ENCODE results near the gene SIPA1.
"Not testable (repeated sequence)": the region's sequence is repeated elsewhere in the genome, so short reads cannot be mapped to it uniquely, and the experiment has no call there.

Gene SIPA1

DNA sequence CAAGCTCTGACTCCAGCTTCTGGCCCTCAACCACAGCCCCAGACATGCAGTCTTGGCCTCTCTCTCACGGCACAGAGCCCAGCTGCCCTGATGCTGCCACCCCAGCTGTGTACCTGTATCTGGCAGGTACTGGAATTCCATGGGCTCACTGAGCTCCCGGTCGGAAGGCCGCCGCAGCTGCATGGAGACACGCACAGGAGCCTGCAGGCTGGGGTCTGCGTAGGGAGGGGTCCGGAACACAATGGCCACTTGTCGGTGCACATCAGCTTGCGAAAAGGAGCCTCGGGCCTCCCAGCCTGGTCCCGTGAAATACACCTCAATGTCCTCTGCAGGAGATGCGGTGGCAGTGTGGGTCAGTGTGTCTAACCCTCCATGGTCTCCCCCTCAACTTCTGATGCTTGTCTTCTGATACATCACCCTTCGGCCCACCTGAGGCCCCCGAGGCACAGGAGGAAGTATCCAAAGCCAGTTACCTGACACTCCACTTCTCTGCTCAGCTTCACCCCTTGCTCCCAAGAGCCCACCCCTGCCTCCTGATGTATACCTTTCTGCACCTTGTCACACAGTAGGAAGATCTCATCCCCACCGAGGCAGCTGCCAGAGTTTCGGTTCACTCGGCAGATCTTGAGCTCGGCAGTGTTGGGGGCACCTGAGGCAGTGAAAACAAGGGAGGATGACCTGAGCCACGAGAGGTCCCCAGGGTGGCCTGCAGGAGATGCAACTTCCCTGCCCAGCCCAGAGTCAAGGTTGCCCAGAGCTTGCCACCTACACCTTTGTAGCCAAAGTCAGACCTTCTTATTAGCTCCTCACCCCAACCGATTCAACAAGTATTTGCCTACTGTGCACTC is 20.5 kb downstream of the SIPA1 start:
- DNase-seq (ENCODE audit: low read depth in 2 of 2): no peak

DNA sequence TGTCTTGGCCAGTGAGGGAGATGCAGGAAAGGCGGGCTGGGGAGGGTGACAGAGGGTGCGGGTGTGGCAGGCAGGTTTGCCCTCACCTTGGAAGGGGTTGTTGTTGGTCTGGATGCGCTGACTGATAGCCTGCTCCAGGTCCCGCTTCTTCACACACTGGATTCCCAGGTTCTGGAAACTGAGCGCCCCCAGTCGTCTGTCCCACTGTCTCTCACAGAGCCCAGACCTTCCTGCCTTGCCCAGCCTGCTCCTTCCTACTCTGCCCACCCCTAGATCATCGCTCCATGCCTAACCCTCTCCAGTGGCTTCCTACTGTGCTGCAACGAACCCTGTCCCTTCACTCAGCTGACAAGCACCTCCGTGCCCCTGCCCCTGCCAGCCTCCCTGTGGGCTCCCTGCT is 22.1 kb downstream of the SIPA1 start:
- DNase-seq (ENCODE audit: low read depth in 2 of 2): no peak

DNA sequence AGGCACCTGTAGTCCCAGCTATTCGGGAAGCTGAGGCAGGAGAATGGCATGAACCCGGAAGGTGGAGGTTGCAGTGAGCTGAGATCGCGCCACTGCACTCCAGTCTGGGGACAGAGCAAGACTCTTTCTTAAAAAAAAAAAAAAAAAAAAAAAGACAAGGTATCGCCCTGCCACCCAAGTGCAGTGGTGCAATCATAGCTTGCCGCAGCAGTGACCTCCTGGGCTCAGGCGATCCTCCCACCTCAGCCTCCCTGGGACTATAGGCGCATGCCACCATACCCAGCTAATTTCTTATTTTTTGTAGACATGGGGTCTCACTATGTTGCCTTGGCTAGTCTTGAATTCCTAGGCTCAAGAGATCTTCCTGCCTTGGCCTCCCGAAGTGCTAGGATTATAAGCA is 23.0 kb downstream of the SIPA1 start:
- not testable (repeated sequence) for DNase-seq (ENCODE audit: low read depth in 2 of 2)

DNA sequence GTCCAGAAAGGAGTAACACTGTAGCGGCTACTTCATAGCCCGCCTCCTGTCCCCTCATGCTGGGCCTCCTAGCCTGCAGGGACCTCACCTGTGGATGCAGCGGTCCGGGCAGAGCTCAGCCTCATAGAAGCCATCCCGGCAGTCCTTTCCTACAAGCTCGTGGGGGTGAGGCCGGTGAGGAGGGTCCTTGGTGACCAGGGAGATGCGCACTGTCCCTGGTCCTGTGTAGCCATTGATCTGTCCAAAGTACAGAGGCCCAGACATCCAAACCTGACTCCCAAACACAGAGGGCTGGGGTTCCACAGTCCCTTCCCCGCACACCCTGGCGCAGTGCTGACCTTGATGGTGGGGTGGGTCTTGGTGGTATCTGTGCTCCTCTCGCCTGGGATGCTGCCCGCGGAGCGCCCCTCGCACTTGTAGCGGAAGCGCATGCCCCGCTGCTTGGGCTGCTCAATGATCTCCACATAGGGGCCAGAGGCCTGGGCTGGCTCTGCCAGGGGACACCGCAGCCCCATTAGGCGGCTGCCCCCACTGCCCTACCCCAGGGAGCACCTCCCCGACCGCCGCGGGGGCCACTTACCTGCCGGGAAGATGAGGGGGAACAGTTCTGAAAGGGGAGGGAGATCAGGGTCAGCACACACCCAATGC is 23.8 kb downstream of the SIPA1 start:
- no peak for DNase-seq (ENCODE audit: low read depth in 2 of 2)

DNA sequence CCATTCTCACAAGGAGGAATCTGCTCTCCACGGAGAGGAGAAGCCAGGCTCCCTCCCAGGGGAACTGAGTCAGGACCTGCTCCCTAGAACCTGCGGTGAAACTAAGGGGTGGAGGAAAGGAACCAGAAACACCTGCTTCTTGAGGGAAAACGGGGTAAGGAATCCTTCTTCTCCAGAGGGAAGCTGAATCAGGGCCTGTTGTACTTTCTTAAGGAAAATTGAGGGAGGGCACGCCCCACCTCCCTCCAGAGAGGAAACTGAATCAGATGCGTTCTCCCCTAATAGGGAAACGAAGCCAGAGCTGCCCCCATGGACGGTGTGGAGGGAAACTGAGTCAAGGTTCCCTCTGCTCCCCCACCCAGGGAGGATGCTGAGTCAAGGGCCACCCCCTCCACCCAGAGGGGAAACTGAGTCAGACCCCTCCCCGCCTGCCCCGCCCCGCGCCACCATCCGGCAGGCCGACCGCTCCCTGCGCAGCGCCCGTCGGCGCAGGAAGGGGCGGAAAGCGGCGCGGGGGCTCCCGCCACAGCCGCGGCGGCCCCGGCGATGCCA is 24.4 kb downstream of the SIPA1 start:
- no peak for DNase-seq (ENCODE audit: low read depth in 2 of 2)

DNA sequence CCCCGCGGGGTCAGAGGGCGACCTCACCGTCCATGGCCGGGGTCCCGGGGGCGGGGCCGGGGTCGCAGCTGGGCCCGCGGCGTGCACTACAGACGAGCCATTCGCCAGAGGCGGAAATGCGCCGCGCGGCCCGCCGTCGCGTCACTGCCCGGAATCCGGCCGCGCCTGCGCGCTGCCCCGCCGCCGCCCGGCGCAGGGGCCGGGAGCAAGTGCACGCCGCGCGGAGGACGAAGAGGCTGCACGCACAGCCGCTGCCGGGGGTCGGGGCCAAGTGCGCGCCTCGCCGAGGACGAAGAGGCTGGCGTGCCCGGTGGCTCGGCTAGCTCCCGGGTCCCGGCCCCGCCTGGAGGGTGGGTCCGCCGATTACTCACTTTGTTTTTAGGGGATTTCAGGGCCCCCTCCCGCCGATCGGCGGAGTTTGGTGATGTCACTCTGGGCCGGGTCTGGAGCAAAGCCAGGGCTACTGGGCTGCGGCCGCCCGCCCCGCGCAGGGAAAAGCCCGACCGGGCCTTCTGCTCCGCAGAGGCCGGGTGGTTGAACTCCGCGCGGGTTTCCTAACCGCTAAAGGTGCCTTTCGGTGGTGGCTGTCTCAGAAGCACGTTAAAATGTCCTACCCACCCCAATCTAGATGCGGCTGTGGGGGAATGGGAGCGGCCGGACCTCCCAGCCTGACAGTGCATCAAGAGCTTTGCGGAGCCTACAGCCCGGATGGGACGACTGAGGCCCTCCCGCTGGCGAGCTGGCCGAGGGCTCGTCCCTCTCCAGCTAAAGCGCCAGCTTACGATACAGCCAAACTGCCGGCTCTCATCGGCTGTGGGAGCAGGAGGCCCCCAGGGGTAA is 25.1 kb downstream of the SIPA1 start, which contains the start of gene RELA:
RELA (minus strand) TSS at position 118 of the 840 bp plus-strand sequence; CDS start at position 34, 84 bp downstream.
- DNase-seq (ENCODE audit: low read depth in 2 of 2): peak; percentile 77 to 91

DNA sequence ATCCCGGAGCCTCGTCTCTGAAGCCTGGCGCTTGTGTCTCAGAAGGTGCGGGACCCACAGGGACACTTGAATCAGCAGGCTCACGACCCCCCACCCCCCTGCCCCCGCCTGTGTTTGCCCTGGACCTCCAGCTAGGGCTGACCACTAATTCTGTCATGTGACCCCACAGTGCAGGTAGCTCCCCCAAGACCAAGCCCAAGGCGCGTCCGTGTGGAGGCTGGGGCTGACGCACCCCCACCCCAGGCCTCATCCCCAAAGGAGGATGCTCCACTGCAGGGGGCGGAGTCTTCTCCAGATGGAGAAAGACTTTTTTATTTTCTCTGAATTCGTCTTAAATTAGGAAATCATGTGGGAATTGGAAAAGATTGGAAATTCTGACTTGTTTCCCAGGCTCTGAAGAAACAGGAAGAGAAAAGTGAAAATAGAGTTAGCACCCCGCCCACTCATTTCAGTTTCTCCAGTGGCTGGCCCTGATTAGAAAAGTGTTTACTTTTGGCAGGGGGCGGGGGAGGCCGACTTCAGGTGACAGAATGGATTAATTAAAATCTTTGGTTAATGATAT is 25.8 kb downstream of the SIPA1 start:
- peak in 1 of 2 donors; percentile 45 for DNase-seq (ENCODE audit: low read depth in 2 of 2)

DNA sequence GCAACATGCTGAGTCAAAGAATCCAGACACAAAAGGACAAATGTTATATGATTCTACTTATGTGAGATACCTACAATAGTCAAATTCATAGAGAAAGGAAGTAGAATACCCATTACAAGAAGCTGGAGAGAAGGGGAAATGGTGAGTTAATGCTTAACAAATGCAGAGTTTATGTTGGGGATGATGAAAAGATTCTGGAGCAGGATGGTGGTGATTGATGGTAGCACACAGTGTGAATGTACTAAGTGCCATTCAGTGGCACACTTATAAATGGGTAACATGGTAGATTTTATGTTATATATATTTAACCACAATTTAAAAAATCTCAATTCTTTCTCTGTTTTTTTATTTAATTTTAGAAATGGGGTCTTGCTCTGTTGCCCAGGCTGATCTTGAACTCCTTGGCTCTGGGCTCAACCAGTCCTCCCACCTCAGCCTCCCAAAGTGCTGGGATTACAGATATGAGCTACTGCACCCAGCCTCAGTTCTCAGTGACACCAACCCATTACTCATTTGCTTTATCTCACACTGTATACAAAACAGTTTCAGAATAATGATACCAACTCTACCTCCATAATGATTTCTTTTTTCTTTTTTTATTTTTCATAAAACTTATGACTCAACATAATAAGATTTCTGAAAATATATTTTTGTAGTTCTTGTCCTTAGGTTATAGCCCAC is 34.4 kb downstream of the SIPA1 start:
- no peak for DNase-seq (ENCODE audit: low read depth in 2 of 2)

DNA sequence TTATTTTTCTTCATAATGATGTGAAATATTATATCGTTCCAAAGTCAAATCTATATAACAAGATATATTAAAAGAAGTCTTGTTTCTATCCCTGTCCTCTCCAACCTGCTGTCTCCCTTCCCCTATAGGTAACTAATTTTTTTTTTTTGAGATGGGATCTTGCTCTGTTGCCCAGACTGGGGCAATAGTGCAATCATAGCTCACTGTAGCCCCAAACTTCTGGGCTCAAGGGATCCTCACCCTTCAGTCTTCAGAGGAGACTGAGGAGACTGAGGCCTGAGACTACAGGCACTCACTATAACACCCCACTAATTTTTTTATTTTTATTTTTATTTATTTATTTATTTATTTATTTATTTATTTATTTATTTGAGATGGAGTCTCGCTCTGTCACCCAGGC is 35.1 kb downstream of the SIPA1 start:
- no peak for DNase-seq (ENCODE audit: low read depth in 2 of 2)

DNA sequence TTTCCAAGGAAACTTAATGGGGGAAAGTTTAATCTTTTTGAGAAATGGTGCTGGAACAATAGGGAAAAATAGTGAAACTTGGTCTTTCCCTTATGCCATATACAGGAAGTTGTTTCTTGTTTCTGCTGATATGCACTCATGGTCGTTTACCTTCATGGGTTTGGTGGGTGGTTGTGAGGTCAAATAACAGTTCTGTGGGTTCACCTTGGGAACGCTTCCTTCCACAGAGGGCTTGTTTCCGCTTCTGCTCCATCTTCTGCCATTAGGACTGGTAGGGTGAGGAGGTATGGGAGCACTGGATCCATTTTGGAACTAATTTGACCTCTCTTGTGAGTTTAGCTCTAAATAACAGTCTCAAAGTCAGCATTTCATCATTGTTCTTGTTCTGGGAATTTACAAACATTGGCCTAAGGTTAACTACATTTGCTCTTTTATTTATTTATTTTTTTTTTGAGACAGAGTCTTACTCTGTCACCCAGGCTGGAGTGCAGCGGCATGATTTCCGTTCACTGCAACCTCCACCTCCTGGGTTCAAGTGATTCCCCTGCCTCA is 42.4 kb downstream of the SIPA1 start:
- DNase-seq (ENCODE audit: low read depth in 2 of 2): no peak

DNA sequence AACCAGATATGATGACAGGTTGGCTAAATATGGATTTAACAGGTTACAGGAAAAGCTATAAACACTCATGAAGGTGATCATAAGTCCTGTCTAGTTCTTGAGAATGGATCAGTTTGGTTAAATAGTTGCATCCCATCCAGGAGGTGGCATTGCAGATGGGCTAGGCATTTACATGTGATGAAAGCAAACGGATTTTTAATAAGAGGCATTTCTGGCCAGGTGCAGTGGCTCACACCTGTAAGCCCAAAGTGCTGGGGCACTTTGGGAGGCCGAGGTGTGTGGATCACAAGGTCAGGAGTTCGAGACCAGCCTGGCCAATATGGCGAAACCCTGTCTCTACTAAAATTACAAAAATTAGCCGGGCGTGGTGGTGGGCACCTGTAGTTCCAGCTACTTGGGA is 45.6 kb downstream of the SIPA1 start:
- not testable (repeated sequence) for DNase-seq (ENCODE audit: low read depth in 2 of 2)

DNA sequence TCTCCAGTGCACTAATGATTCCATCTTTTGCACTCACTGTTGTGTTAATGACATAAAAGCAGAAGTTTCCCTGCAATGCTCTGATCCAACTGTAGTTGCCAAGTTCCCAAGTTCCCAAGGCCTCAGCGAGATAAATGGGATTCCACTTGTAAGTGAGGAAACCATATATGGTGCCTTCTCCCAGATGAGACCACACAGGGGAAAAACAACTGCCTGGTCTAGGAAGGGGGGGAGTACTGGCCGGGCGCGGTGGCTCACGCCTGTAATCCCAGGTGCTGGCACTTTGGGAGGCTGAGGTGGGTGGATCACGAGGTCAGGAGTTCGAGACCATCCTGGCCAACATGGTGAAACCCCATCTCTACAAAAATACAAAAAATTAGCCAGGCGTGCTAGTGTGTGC is 48.1 kb downstream of the SIPA1 start:
- DNase-seq (ENCODE audit: low read depth in 2 of 2): no peak

DNA sequence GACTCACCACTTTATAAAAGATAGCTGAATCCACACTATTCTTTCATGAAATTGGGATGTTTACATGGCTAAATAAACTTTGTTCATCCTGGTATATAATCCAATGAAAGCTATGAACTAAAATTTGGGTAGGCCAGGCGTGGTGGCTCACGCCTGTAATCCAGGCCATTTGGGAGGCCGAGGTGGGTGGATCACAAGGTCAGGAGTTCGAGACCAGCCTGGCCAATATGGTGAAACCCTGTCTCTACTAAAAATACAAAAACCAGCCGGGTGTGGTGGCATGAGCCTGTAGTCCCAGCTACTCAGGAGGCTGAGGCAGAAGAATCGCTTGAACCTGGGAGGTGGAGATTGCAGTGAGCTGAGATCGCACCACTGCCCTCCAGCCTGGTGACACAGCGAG is 53.9 kb downstream of the SIPA1 start:
- DNase-seq (ENCODE audit: low read depth in 2 of 2): not testable (repeated sequence)

DNA sequence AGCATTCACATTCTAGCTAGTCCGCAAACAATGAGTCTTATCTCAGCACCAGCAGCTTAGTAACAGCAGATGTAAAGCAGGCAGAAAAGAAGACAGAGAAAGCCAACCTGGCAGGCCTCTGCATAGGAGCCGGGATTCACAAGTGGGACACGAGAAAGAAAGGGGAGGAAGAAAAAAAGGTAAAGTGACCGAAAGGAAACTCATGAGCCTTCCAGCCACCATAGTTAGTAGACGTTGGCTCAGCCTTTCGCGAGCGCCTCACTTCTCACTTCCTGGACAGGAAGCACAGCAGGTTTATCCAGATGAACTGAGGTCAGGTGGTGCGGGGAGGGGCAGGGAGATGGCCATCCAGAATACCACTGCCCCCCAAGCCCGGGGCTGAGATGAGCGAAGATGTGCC is 54.5 kb downstream of the SIPA1 start:
- no peak for DNase-seq (ENCODE audit: low read depth in 2 of 2)

DNA sequence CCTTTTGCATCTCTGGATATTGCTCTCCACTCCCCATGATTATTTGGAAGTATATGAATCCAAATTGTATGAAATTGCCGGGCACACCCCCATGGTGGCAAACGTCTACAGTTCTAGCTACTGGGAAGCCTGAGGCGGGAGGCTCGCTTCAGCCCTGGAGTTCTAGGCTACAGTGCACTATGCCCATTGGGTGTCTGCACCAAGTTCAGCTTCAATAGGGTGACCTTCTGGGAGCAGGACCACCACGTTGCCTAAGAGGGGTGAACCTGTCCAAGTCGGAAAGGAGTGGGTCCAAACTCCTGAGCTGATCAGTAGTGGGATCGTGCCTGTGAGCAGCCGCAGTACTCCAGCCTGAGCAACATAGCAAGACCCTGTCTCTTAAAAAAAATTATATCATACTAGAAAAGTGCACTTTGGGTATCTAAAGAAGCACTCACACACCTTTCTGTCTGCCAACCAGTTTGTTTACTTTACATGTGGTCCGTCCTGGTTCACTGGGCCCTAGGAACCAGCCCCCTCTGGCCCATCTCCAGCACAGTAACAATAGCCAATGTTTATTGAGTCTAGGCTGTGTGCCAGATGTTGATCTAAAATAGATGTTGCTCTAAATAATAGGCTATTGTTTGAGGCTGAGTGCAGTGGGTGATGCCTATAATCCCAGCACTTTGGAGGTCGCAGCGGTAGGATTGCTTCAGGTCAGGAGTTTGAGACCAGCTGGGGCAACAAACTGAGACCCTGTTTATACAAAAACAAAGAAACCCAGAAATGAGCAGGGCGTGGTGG is 57.7 kb downstream of the SIPA1 start:
- DNase-seq (ENCODE audit: low read depth in 2 of 2): no peak

DNA sequence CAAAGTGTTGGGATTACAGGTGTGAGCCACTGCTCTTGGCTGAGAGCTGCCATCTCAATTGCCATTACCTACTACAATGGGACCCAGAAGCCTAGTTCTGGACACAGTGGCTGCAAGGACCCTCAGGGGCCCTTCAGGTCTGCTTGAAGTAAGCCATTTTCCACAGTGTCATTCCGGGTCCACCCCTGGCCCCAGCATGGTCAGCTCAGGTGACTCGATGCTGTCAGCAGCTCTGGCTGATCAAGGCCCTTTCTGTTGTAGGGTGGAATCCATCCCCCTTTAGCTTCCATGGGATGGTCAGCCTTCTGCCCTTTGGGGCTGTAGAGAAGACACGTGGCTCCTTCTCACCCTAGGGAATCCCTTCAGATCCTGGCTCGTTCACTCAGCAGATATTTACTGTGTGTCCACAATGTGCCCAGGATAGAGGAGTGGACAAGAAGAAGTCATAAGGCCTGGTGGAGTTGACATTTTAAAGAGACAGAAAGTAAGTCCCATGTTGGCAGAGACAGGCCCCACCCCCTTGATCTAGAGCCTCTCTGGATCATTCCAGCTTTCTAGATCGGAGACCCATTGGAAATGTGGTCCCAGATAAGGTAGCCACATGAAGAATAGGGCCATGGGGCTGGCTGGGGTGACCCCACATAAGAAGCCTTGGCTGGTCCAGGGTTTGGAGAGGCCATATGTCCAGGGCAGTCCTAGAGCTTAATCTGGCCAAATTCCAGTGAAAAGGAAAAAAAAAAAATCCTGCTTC is 59.1 kb downstream of the SIPA1 start:
- DNase-seq (ENCODE audit: low read depth in 2 of 2): no peak

DNA sequence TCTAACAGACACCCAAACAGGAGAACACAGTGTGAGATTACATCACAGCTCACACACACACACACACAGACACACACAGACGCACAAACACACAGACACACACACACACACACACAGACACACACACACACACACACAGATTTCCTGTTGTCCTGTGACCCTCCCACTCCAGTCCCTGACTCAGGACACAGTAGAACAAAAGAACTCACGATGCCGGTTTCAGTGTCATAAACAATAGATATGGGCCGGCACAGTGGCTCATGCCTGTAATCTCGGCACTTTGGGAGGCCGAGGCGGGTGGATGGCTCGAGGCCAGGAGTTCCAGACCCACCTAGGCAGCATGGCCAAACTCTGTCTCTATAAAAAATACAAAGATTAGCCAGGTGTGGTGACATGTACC is 60.3 kb downstream of the SIPA1 start:
- no peak for DNase-seq (ENCODE audit: low read depth in 2 of 2)

DNA sequence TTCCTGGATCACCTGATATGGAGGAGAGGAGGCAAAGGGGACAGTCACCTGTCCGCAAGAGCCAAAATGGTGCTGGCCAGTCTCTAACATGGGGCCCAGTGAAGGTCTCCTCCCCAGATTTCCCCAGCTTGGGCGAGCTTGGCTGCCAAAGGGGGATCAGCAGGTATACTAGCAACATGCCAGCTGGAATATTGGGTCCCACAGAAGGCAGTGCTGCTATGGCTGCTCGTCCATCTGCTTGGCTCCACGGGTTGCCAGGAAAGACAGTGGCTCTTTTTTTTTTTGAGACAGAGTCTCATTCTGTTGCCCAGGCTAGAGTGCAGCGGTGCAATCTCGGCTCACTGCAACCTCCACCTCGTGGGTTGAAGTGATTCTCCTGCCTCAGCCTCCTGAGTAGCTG is 61.4 kb downstream of the SIPA1 start:
- DNase-seq (ENCODE audit: low read depth in 2 of 2): no peak

DNA sequence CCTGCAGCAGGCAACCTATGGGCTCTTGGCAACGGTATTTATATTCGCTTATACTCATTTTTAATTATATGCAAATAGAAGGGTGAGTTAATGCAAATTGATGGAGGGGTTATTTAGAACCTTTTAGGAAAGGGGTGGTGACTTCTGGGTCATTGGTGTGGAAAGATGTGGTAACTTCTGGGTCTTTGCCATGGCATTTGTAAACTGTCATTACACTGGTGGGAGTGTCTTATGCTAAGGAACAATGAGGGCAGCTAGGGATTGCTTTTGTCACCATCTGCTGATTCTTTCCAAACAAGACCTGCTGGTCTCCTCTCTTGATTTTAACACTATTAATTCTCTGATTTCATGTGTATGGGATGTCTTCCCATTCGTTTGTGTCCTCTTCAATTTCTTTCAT is 62.5 kb downstream of the SIPA1 start:
- no peak for DNase-seq (ENCODE audit: low read depth in 2 of 2)

Measured in stimulated activated CD8-positive, alpha-beta memory T cell treated with anti-CD3 and anti-CD28 coated beads, Interleukin-7, amount 100 ng/mL, for 4 hours (primary cell).